ENCODE measurements around the gene SELENOT.

GRCh38 chr3:150653110-150653561, 50.0 kb downstream of the SELENOT start:
- no peak for TF ChIP-seq CTCF (IDR thresholded peaks at IDR 0.05)
- TF ChIP-seq POLR2A (IDR thresholded peaks at IDR 0.05) = no peak

Data from uterus (tissue), 2 donors.